Inferior parietal cortex (tissue), 1 donor: ENCODE results near the gene WDHD1.
A peak's percentile ranks its signal among the peaks of the same experiment; 100 is the strongest.
"Not testable (repeated sequence)": the region's sequence is repeated elsewhere in the genome, so short reads cannot be mapped to it uniquely, and the experiment has no call there.

Experiments used
- DNase-seq: peaks from one replicate; pipeline ENCODE4 v3.0.0-alpha.2; 2016; ENCODE audit errors: extremely low spot score

WDHD1 gene

DNA sequence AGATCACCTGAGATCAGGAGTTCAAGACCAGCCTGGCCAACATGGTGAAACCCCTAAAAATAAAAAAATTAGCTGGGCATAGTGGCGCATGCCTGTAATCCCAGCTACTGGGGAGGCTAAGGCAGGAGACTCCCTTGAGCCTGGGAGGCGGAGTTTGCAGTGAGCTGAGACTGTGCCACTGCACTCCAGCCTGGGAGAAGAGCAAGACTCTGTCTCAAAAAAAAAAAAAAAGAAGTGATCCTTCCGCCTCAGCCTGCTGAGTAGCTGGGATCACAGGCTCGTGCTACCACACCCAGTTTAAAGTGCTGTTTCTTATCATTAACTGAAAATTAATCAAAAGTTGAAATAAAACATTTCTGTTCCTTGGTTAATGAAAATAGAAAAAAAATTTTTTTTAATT is 117.9 kb downstream of the WDHD1 start:
- DNase-seq, result not testable (repeated sequence)

DNA sequence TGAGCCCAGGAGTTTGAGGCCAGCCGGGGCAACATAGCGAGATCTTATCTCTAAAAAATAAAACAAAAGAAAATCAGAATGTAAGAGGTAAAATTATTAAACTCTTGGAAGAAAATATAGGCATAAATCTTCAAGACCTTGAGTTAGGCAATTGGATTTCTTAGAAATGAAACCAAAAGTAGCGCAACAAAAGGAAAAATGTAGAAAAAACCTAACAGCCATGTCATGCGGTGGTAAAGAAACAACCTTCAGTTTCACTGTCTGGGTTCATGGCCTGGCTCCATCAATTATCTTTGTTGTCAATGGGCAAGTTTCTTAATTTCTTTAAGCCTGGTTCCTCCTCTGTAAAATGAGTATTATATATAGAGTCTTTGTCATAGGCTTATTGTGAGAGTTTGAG is 118.7 kb downstream of the WDHD1 start:
- DNase-seq, result no peak

DNA sequence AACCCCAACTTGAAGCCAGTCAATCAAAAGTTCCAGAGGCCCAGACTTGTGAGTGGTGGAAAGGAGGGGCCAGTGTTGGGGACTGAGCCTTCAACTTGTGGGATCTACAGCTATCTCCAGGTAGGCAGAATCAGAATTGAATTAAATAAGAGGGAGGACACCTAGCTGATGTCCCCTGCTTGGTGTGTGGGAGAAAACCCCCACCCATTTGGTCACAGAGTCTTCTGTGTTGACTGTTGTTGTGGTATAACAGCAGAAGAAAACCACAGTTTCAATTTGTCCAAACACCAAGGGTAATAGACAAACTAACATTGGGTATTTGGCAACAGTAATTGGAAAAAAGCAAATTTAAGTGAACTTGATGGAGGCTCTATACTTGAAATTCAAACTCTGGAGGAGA is 120.8 kb downstream of the WDHD1 start:
- no peak for DNase-seq

DNA sequence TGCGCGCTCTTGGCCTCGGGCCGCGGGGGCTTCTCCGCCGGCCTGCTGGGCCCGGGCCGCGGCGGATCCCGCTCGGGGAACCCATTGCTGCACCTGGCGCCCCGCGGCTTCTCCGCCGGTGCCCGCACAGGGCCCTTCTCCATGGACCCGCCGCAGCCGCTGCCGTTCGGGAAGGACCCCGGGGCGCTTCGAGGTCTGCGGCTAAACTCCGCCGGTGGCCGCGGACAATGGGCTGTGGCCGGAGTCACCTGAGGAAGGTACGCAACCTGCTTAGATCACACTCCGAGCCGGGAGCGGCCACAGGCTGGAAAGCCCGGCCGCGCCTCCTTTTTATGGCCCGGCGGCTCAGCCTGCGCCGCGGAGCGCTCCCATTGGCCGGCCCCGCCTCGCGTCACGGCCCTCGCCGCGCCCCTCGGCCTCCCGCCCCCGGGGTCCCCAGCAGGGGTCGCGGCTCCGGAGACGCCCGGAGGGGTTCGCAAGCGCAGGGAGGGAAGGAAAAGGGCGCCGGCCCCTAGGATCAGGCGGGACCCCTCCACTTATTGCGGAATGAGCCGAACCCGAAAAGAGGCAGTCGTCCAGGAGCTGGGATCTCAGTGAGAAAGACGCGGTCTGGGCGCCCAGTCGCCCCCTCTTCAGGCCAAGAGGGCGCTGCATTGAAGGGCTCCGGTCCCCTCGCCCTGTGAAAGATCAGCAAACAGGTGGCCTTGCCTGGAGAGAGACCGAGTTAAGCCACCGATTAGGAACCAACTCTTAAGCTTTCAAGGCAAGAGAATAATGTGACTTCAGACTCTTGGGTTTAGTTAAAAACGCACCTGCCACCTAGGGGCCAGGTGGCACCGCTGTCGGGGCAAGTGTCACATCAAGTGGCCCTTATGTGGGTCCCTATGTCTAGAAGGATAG is 124.1 kb downstream of the WDHD1 start, which contains the start of gene GCH1:
GCH1 (minus strand) TSS at position 306 of the 900 bp plus-strand sequence; CDS start at position 143, 163 bp downstream.
- DNase-seq, result no peak

DNA sequence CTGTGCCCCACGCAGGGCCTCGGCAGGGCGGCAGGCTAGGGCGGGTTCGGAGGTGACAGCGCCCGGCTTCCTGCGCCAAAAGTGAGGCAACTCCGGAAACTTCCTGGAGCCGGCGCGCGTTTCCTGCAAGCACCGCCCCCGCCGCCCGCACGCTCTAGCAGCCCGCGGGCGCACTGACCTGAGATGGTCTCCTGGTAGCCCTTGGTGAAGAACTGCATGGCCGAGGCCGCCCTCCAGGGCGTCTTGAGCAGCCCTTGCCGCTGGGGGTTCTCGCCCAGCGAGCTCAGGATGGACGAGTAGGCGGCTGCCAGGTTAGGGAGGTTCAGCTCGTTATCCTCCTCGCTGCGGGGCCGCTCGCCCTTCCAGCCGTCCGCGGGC is 124.8 kb downstream of the WDHD1 start:
- DNase-seq, result no peak

DNA sequence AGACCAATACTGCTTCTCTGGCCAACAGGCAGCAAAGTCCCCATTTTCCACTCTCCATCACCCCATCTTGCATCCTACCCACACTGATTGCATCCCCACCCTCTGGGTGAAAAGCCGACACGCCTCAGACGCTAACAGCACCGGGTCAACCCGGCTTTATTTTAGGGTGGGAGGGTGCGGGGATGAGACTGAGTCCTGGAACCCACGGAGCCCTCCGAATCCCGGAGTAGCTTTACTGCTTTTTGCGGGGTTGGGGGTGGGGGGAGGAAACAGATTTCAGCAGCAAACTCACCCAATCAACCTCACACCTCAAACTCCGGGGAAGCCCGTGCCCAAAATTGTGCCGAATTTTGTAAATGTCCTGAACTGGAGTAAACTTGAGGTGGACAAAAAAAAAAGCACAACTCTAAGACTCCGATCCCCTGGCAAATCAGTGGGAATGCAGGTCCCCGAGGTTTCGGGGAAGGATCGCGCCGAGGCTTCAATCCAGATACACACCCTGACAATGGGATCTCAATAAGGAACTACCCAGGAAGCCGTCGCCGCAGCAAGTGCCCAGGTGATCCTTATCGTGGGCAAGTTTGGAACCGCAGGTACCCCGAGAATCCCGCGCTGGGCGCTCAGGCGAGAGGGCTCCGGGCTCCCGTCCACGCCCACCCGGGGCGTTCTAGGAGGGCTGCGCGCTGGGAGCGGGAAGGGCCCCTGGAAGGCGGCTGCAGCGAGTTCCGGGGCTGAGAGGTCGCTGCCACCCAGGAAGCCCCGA is 125.3 kb downstream of the WDHD1 start:
- no peak for DNase-seq

DNA sequence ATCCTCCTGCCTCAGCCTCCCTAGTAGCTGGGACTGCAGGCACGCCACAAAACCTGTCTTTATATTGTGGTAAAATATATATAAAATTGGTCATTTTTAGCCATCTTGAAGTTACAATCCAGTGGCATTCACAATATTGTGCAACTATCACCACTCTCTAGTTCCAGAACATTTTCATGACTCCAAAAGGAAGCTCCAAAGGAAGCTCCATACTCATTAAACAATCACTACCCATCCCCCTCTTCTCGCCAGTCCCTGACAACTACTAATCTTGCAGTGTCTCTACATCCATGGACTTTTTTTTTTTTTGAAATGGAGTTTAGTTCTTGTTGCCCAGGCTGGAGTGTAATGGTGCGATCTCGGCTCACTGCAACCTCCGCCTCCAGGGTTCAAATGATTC is 127.3 kb downstream of the WDHD1 start:
- DNase-seq, result no peak

DNA sequence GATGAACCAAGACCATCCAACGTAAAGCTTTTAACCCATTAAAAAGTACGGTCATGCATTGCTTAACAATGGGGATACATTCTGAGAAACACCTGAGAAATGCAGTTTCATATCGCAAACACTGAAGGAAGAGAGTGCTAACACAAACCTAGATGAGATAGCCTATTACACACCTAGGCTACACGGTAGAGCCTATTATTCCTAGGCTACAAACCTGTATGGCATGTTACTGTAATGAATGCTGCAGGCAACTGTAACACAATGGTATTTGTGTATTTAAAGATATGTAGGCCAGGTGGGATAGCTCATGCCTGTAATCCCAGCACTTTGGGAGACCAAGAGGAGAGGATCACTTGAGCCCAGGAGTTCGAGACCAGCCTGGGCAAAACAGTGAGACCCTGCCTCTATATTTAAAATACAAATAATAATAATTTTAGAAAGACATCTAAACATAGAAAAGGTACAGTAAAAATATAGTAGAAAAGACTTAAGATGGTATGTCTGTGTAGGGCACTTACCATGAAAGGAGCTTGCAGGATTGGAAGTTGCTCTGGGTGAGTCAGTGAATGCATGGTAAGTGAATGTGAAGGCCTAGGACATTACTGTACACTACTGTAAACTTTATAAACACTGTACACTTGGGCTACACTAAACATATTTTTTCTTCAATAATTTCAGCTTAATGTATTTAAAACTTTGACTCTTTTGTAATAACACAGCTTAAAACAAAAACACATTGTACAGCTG is 128.9 kb downstream of the WDHD1 start:
- DNase-seq, result not testable (repeated sequence)

DNA sequence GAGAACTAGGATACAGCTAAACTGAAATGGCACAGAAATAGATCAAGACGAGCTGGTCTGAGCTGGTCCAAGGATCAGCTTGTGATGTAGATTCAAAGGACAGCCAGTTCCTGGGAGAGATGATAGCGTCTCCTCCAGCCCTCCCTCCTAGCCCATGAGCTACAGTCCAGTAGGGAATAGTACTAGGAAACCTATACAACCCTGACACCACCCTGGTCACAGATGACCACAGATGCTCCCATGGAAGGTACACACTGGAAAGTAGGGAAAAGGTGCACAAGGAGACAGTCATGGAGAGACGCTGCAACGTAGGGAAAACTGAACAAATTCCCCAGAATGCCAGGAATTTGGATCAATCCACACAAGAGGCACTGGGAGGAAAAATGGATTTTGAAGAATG is 131.2 kb downstream of the WDHD1 start:
- no peak for DNase-seq

DNA sequence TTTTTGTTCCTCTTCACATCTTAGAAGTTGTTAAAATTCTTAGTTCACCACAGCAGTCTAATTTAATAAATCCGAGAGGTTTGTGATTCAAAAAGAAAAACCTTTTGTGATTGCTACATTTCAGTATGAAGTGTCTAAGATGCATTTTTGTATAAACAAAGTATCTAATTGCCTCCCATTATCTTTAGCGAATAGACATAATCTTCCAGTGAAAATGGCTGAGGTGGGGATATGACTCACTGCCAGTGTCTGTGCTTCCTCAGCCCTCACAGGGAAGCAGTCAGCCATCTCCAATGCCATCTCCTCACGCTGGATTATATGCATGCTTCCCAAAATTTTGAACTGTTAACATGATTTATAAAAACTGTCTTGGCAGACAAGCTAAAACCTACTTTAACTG is 131.9 kb downstream of the WDHD1 start:
- DNase-seq, result no peak

DNA sequence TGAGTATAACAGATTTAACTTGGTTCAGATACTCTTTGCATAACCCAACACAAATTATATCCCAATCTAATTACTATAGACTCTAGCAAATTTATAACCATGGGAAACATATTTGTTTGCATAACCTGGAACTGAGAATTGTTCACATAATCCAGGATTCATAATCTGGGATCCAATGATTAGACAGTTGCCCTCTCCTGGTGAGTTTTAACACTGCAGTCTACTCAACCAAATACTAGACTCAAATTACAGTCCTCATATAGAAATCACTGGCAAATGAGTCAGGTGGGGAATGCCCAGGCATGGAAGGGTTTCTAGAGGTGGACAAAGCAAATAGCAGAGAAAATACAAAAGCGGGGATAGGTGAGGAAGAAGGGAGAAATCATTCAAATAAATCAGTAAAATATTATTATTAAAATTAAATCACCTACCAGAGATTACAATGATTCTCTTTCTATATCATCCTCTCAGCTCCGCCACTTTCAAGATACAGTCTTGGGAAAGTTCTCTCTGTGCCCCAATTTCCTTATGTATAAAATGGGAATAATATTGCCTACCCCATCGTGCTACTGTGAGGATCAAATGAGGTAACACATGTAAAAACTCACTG is 133.6 kb downstream of the WDHD1 start:
- DNase-seq, result peak; percentile 60

DNA sequence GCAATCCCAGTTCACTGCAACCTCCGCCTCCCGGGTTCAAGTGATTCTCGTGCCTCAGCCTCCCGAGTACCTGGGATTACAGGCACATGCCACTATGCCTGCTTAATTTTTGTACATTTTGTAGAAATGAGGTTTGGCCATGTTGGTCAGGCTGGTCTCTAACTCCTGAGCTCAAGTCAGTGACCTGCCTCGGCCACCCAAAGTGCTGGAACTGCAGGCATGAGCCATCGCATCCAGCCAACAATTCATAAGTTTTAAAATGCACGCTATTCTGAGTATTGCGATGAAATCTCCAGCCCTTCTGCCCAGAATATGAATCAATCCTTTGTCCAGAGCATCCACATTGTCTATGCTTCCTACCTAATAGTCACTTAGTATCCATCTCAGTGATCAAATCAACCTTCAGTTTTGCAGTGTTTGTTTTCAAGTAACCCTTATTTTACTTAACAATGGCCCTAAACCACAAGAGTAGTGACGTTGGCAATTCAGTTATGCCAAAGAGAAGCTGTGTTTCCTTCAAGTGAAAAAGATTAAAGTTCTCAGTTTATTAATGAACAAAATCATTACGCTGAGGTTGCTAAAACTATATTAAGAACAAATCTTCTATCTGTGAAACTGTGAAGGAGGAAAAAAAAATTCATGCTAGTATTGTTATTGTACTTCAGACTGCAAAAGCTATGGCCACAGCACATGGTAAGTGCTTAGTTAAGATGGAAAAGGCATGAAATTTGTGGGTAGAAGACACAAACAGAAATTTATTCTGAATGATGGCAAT is 135.2 kb downstream of the WDHD1 start:
- no peak for DNase-seq

DNA sequence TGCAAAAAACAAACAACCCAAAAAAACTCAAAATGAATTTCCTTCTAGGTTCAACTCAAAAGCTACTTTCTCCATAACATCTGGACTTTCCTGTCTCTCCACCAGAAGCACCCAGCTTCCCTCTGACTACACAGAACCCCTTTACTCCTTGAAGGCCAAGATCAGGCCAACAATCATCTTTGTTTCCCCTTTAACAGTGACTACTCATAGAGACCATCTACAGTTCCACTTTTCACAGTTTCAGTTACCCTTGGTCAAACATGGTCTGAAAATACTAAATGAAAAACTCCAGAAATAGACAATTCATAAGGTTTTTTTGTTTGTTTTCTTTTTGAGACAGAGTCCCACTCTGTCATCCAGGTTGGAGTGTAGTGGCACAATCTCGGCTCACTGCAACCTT is 136.1 kb downstream of the WDHD1 start:
- no peak for DNase-seq

DNA sequence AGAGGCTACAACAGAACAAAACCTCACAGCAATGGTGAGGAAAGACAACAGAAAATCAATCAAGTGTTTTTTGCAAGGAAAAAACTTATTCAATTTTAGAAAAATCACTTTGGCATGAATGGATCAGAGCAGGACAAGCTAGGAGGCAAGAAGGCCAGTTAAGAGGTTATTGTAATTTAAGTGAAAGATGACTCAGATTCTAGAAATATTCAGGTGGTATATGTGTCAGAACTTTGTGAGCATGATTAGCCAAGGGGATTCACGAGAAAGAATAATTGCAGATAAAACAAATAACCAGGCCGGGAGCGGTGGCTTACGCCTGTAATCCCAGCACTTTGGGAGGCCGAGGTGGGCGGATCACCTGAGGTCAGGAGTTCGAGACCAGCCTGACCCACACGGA is 137.0 kb downstream of the WDHD1 start:
- DNase-seq, result no peak
